GM12878 (cell line): ENCODE results near the gene USP31.
"Not testable (repeated sequence)": the region's sequence is repeated elsewhere in the genome, so short reads cannot be mapped to it uniquely, and the experiment has no call there.

Experiments
- CREB1 ChIP-seq: IDR thresholded peaks from 2 replicates; pipeline ENCODE4 v1.6.1; 2012; ENCODE audit warnings: low read depth, mild to moderate bottlenecking, inconsistent platforms
- JUNB ChIP-seq: IDR thresholded peaks from 2 replicates; pipeline ENCODE4 v1.6.1; 2016; ENCODE audit warnings: antibody characterized with exemption, mild to moderate bottlenecking
- JUND ChIP-seq: IDR thresholded peaks from 2 replicates; pipeline ENCODE4 v1.6.1; 2012; ENCODE audit warnings: low read depth, mild to moderate bottlenecking, low read length, improper control_type of control experiment, moderate library complexity
- KDM1A ChIP-seq: fragments of 200-600 bp; sonication (generic); IDR thresholded peaks from 2 replicates; pipeline ENCODE4 v1.6.1; 2016; ENCODE audit warnings: borderline replicate concordance
- TF ChIP-seq, protein P1 (sequence below): IDR thresholded peaks from 2 replicates; pipeline ENCODE4 v1.6.1; 2011; ENCODE audit warnings: low read depth, low read length, improper control_type of control experiment, borderline replicate concordance
- TF ChIP-seq, protein P2 (sequence below), 3 experiments: IDR thresholded peaks in 2 of 3; conservative IDR thresholded peaks in 1 of 3; 2 replicates each; pipeline ENCODE4 v1.5.1; 2011; ENCODE audit warnings: low read depth in 3 of 3, low read length in 3 of 3, mild to moderate bottlenecking in 3 of 3, control low read depth in 2 of 3, moderate library complexity in 2 of 3, inconsistent platforms in 1 of 3, mixed read lengths in 1 of 3; ENCODE audit not compliant: control insufficient read depth in 2 of 3, insufficient read depth in 1 of 3; ENCODE audit errors: extremely low read depth in 1 of 3
- TF ChIP-seq, protein P3 (sequence below): IDR thresholded peaks from 2 replicates; pipeline ENCODE4 v1.6.1; 2012; ENCODE audit warnings: low read depth, low read length, improper control_type of control experiment
- TF ChIP-seq, protein P4 (sequence below): IDR thresholded peaks from 2 replicates; pipeline ENCODE4 v1.6.1; 2012; ENCODE audit warnings: mild to moderate bottlenecking, low read depth, low read length

DNA sequence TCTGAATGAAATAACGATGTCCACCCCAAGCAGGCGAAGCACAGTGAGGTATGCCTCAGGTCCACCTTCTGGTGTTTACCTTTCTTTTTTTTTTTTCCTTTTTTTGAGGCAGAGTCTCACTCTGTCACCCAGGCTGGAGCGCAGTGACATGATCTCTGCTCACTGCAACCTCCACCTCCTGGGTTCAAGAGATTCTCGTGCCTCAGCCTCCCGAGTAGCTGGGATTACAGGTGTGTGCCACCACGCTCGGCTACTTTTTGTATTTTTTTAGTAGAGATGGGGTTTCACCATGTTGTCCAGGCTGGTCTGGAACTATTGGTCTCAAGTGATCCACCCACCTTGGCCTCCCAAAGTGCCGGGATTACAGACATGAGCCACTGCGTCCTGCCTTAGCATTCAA, 4.9 kb downstream of the USP31 start:
- TF ChIP-seq KDM1A, JUND, JUNB, CREB1: not testable (repeated sequence)
- TF ChIP-seq, protein P1, sequence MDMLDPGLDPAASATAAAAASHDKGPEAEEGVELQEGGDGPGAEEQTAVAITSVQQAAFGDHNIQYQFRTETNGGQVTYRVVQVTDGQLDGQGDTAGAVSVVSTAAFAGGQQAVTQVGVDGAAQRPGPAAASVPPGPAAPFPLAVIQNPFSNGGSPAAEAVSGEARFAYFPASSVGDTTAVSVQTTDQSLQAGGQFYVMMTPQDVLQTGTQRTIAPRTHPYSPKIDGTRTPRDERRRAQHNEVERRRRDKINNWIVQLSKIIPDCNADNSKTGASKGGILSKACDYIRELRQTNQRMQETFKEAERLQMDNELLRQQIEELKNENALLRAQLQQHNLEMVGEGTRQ: not testable (repeated sequence)
- TF ChIP-seq, protein P2, sequence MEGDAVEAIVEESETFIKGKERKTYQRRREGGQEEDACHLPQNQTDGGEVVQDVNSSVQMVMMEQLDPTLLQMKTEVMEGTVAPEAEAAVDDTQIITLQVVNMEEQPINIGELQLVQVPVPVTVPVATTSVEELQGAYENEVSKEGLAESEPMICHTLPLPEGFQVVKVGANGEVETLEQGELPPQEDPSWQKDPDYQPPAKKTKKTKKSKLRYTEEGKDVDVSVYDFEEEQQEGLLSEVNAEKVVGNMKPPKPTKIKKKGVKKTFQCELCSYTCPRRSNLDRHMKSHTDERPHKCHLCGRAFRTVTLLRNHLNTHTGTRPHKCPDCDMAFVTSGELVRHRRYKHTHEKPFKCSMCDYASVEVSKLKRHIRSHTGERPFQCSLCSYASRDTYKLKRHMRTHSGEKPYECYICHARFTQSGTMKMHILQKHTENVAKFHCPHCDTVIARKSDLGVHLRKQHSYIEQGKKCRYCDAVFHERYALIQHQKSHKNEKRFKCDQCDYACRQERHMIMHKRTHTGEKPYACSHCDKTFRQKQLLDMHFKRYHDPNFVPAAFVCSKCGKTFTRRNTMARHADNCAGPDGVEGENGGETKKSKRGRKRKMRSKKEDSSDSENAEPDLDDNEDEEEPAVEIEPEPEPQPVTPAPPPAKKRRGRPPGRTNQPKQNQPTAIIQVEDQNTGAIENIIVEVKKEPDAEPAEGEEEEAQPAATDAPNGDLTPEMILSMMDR (IDR thresholded peaks at IDR 0.05 in 2 of 3, conservative IDR thresholded peaks at IDR 0.05 in 1 of 3; ENCODE audit: control insufficient read depth in 2 of 3, extremely low read depth in 1 of 3, insufficient read depth in 1 of 3, low read depth in 3 of 3, low read length in 3 of 3): not testable (repeated sequence)
- TF ChIP-seq, protein P3, sequence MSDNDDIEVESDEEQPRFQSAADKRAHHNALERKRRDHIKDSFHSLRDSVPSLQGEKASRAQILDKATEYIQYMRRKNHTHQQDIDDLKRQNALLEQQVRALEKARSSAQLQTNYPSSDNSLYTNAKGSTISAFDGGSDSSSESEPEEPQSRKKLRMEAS: not testable (repeated sequence)
- TF ChIP-seq, protein P4, sequence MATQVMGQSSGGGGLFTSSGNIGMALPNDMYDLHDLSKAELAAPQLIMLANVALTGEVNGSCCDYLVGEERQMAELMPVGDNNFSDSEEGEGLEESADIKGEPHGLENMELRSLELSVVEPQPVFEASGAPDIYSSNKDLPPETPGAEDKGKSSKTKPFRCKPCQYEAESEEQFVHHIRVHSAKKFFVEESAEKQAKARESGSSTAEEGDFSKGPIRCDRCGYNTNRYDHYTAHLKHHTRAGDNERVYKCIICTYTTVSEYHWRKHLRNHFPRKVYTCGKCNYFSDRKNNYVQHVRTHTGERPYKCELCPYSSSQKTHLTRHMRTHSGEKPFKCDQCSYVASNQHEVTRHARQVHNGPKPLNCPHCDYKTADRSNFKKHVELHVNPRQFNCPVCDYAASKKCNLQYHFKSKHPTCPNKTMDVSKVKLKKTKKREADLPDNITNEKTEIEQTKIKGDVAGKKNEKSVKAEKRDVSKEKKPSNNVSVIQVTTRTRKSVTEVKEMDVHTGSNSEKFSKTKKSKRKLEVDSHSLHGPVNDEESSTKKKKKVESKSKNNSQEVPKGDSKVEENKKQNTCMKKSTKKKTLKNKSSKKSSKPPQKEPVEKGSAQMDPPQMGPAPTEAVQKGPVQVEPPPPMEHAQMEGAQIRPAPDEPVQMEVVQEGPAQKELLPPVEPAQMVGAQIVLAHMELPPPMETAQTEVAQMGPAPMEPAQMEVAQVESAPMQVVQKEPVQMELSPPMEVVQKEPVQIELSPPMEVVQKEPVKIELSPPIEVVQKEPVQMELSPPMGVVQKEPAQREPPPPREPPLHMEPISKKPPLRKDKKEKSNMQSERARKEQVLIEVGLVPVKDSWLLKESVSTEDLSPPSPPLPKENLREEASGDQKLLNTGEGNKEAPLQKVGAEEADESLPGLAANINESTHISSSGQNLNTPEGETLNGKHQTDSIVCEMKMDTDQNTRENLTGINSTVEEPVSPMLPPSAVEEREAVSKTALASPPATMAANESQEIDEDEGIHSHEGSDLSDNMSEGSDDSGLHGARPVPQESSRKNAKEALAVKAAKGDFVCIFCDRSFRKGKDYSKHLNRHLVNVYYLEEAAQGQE: not testable (repeated sequence)
